WTC11 (cell line): ENCODE data around the gene DGKZ. TPM values are rescaled to one million over a fixed set of nuclear protein-coding genes. Genes with fewer than 3 reads are reported as not detected.

ENCODE experiments used
- ATAC-seq: fragments of 200-7000 bp; cut with Tn5 transposase; 2 replicates; pipeline ENCODE4 v1.10.0; 2021; ENCODE audit warnings: mild to moderate bottlenecking, moderate library complexity
- CTCF ChIA-PET: fragments of 300-600 bp; sonication (Branson Sonifier 250); formaldehyde crosslinking; loops from one replicate; lab custom pipeline; 2021; ENCODE audit warnings: antibody characterized with exemption; lab: Charles Lee
- POLR2A ChIA-PET: fragments of 350-600 bp; sonication (Branson Sonifier 250); formaldehyde crosslinking; loops from one replicate; lab custom pipeline; 2021; ENCODE audit warnings: antibody characterized with exemption; lab: Charles Lee
- DNase-seq: peaks from one replicate; pipeline ENCODE4 v3.0.0; 2021; ENCODE audit warnings: low spot score
- H3K27ac Mint-ChIP-seq: 2 replicates; pipeline ENCODE4 v1.8.0; 2021; ENCODE audit warnings: mixed read lengths
- H3K27me3 Mint-ChIP-seq: 2 replicates; pipeline ENCODE4 v1.8.0; 2021; ENCODE audit warnings: low read depth, mild to moderate bottlenecking, moderate library complexity, mixed read lengths
- H3K36me3 Mint-ChIP-seq: 2 replicates; pipeline ENCODE4 v1.8.0; 2021; ENCODE audit warnings: mixed read lengths
- H3K4me1 Mint-ChIP-seq: 2 replicates; pipeline ENCODE4 v1.8.0; 2022; ENCODE audit warnings: mixed read lengths
- H3K4me3 Mint-ChIP-seq: 2 replicates; pipeline ENCODE4 v1.8.0; 2021; ENCODE audit warnings: mild to moderate bottlenecking, moderate library complexity, mixed read lengths
- H3K9me3 Mint-ChIP-seq: 2 replicates; pipeline ENCODE4 v1.8.0; 2021; ENCODE audit warnings: mixed read lengths
- E2F1 ChIP-seq: sonication (generic); formaldehyde crosslinking; IDR thresholded peaks from 2 replicates; pipeline ENCODE4 v1.8.0; 2022; ENCODE audit warnings: mild to moderate bottlenecking, missing genetic modification reagents
- ELF4 ChIP-seq: sonication (generic); formaldehyde crosslinking; IDR thresholded peaks from 2 replicates; pipeline ENCODE4 v1.8.1; 2022; ENCODE audit warnings: low read depth, mild to moderate bottlenecking, moderate library complexity, missing genetic modification reagents
- EMX1 ChIP-seq: fragments of 250-450 bp; sonication (Bioruptor Pico); IDR thresholded peaks from 2 replicates; pipeline ENCODE4 v1.8.0; 2021; ENCODE audit warnings: mild to moderate bottlenecking
- ETV6 ChIP-seq: sonication (generic); formaldehyde crosslinking; IDR thresholded peaks from 2 replicates; pipeline ENCODE4 v1.8.1; 2022; ENCODE audit warnings: mild to moderate bottlenecking, missing genetic modification reagents
- FOXK1 ChIP-seq: sonication (generic); formaldehyde crosslinking; IDR thresholded peaks from 2 replicates; pipeline ENCODE4 v1.8.0; 2022; ENCODE audit warnings: mild to moderate bottlenecking, moderate library complexity, missing genetic modification reagents
- FOXP1 ChIP-seq: sonication (generic); formaldehyde crosslinking; IDR thresholded peaks from 2 replicates; pipeline ENCODE4 v1.8.0; 2022; ENCODE audit warnings: missing genetic modification reagents, mild to moderate bottlenecking, moderate library complexity, borderline replicate concordance
- GABPB1 ChIP-seq: sonication (generic); formaldehyde crosslinking; IDR thresholded peaks from 2 replicates; pipeline ENCODE4 v1.8.1; 2023; ENCODE audit warnings: mild to moderate bottlenecking, missing genetic modification reagents
- MAX ChIP-seq: sonication (generic); formaldehyde crosslinking; IDR thresholded peaks from 2 replicates; pipeline ENCODE4 v1.8.0; 2022; ENCODE audit warnings: mild to moderate bottlenecking, missing genetic modification reagents
- NFYB ChIP-seq: sonication (generic); formaldehyde crosslinking; conservative IDR thresholded peaks from 2 replicates; pipeline ENCODE4 v1.8.0; 2022; ENCODE audit warnings: low read depth, missing genetic modification reagents
- NR1H2 ChIP-seq: sonication (generic); formaldehyde crosslinking; IDR thresholded peaks from 2 replicates; pipeline ENCODE4 v1.9.0; 2021; ENCODE audit warnings: mild to moderate bottlenecking, moderate library complexity, missing genetic modification reagents
- SMAD3 ChIP-seq: sonication (generic); formaldehyde crosslinking; IDR thresholded peaks from 2 replicates; pipeline ENCODE4 v1.8.0; 2022; ENCODE audit warnings: missing genetic modification reagents, mild to moderate bottlenecking, borderline replicate concordance
- SOX15 ChIP-seq: fragments of 250-450 bp; sonication (Bioruptor Pico); IDR thresholded peaks from 2 replicates; pipeline ENCODE4 v1.9.0; 2021; ENCODE audit warnings: mild to moderate bottlenecking
- TCF7 ChIP-seq: sonication (generic); formaldehyde crosslinking; IDR thresholded peaks from 2 replicates; pipeline ENCODE4 v1.8.0; 2022; ENCODE audit warnings: mild to moderate bottlenecking, low read depth, missing genetic modification reagents, moderate library complexity
- TEAD4 ChIP-seq: sonication (generic); formaldehyde crosslinking; IDR thresholded peaks from 2 replicates; pipeline ENCODE4 v1.8.0; 2022; ENCODE audit warnings: mild to moderate bottlenecking, missing genetic modification reagents
- TP53 ChIP-seq: sonication (generic); formaldehyde crosslinking; IDR thresholded peaks from 2 replicates; pipeline ENCODE4 v1.8.1; 2023; ENCODE audit warnings: mild to moderate bottlenecking, missing genetic modification reagents
- USF1 ChIP-seq: sonication (generic); formaldehyde crosslinking; IDR thresholded peaks from 2 replicates; pipeline ENCODE4 v1.8.0; 2022; ENCODE audit warnings: mild to moderate bottlenecking, missing genetic modification reagents
- ZBTB21 ChIP-seq: sonication (generic); formaldehyde crosslinking; IDR thresholded peaks from 2 replicates; pipeline ENCODE4 v1.8.1; 2023; ENCODE audit warnings: mild to moderate bottlenecking, missing genetic modification reagents, borderline replicate concordance
- ZNF138 ChIP-seq: sonication (generic); formaldehyde crosslinking; conservative IDR thresholded peaks from 2 replicates; pipeline ENCODE4 v1.8.1; 2022; ENCODE audit warnings: mild to moderate bottlenecking, moderate library complexity, missing genetic modification reagents
- ZNF281 ChIP-seq: sonication (generic); formaldehyde crosslinking; IDR thresholded peaks from 2 replicates; pipeline ENCODE4 v1.8.0; 2023; ENCODE audit warnings: mild to moderate bottlenecking, missing genetic modification reagents
- ZNF317 ChIP-seq: sonication (generic); formaldehyde crosslinking; IDR thresholded peaks from 2 replicates; pipeline ENCODE4 v1.8.1; 2023; ENCODE audit warnings: low read depth, mild to moderate bottlenecking, moderate library complexity, missing genetic modification reagents, borderline replicate concordance
- ZNF425 ChIP-seq: fragments of 250-450 bp; sonication (Bioruptor Pico); conservative IDR thresholded peaks from 2 replicates; pipeline ENCODE4 v1.9.0; 2021; ENCODE audit warnings: mild to moderate bottlenecking
- ZNF532 ChIP-seq: fragments of 250-450 bp; sonication (Bioruptor Pico); IDR thresholded peaks from 2 replicates; pipeline ENCODE4 v1.9.0; 2021; ENCODE audit warnings: mild to moderate bottlenecking, borderline replicate concordance
- total RNA-seq: library from RNA; stranded (reverse); gene quantifications from 3 replicates; pipeline ENCODE4 v1.2.3, GENCODE V29; 2021

DGKZ gene
- total RNA-seq, 1 experiment from 2014 or later: 139 TPM

- H3K4me1 Mint-ChIP-seq: peaks cover 43% of the 10 kb centered on the region
- no peak overlapping the region for H3K4me3 Mint-ChIP-seq
- no peaks in the 10 kb centered on the region for H3K27me3 Mint-ChIP-seq
- H3K9me3 Mint-ChIP-seq: no peaks in the 10 kb centered on the region
- no peak for TF ChIP-seq SOX15
- TF ChIP-seq SMAD3 (CRISPR knock-in tag): no peak
- no peak for TF ChIP-seq ETV6
- TF ChIP-seq ZNF138 (CRISPR knock-in tag): no peak
- no peak for TF ChIP-seq E2F1 (CRISPR knock-in tag)
- no peak for TF ChIP-seq USF1
- TF ChIP-seq TP53: no peak
- TF ChIP-seq ZNF317 (CRISPR knock-in tag): no peak
- no peak for TF ChIP-seq ZBTB21 (CRISPR knock-in tag)
- TF ChIP-seq ELF4 (CRISPR knock-in tag): no peak
- TF ChIP-seq ZNF425 (CRISPR knock-in tag): no peak
- no peak for TF ChIP-seq FOXK1
- TF ChIP-seq GABPB1 (CRISPR knock-in tag): no peak
- ChIA-PET POLR2A (interaction anchor here (0.5 kb wide), 1 partner anchor 21 kb away, joined by 3 read pairs; no protein-coding TSS in a partner anchor), CTCF (interaction anchor here (1.2 to 1.8 kb wide), 3 partner anchors 18 to 27 kb away, joined by 3 to 4 read pairs (median 4); no protein-coding TSS in a partner anchor)
- DNase-seq (no peak), ATAC-seq (no peak)
- H3K36me3 Mint-ChIP-seq: peaks cover 8% of the 10 kb centered on the region
- no peak overlapping the region for H3K27ac Mint-ChIP-seq
These were observed 9.7 kb downstream of the DGKZ start for GRCh38 chr11:46356924-46357482.

GRCh38 chr11:46357483-46357936 lies 10.2 kb downstream of the DGKZ start:
- Mint-ChIP-seq H3K4me3 (no peak overlapping the region), H3K27ac (peak overlapping the region; percentile 74), H3K27me3 (no peaks in the 10 kb centered on the region), H3K9me3 (no peaks in the 10 kb centered on the region), H3K36me3 (peaks cover 8% of the 10 kb centered on the region), H3K4me1 (peaks cover 45% of the 10 kb centered on the region)
- ChIA-PET CTCF (interaction anchor here (1.2 to 2.0 kb wide), 4 partner anchors 18 to 31 kb away, joined by 3 to 7 read pairs (median 4); no protein-coding TSS in a partner anchor), POLR2A (no interaction called here)
- DNase-seq: no peak
- no peak for TF ChIP-seq EMX1 (CRISPR knock-in tag)
- no peak for TF ChIP-seq NFYB (CRISPR knock-in tag)
- TF ChIP-seq ZNF281 (CRISPR knock-in tag): no peak
- TF ChIP-seq TCF7 (CRISPR knock-in tag): no peak
- no peak for TF ChIP-seq ZNF532 (CRISPR knock-in tag)
- no peak for TF ChIP-seq MAX (CRISPR knock-in tag)
- TF ChIP-seq TEAD4 (CRISPR knock-in tag): no peak
- no peak for TF ChIP-seq FOXP1 (CRISPR knock-in tag)
- TF ChIP-seq NR1H2 (CRISPR knock-in tag): no peak
- ATAC-seq: peak; percentile 17; the same call in 1 of the 2 replicates
